Stomach (tissue), 4 donors: ENCODE results near the gene MBP.

ENCODE experiments used
- POLR2A ChIP-seq, 4 donors: fragments of 450-650 bp; IDR thresholded peaks; one replicate each; pipeline ENCODE4 v1.6.1; 2016; ENCODE audit warnings: antibody characterized with exemption in 4 of 4, control low read depth in 2 of 4, mild to moderate bottlenecking in 1 of 4, moderate library complexity in 1 of 4
- TF ChIP-seq, protein P1 (sequence below), 7 experiments: fragments of 450-650 bp in 4 of 7; fragments of 200-600 bp in 3 of 7; sonication (generic) in 3 of 7; IDR thresholded peaks; one replicate each; pipeline ENCODE4 v1.5.1; 2016 to 2019; ENCODE audit warnings: antibody characterized with exemption in 7 of 7, control low read depth in 2 of 7, mild to moderate bottlenecking in 1 of 7

DNA sequence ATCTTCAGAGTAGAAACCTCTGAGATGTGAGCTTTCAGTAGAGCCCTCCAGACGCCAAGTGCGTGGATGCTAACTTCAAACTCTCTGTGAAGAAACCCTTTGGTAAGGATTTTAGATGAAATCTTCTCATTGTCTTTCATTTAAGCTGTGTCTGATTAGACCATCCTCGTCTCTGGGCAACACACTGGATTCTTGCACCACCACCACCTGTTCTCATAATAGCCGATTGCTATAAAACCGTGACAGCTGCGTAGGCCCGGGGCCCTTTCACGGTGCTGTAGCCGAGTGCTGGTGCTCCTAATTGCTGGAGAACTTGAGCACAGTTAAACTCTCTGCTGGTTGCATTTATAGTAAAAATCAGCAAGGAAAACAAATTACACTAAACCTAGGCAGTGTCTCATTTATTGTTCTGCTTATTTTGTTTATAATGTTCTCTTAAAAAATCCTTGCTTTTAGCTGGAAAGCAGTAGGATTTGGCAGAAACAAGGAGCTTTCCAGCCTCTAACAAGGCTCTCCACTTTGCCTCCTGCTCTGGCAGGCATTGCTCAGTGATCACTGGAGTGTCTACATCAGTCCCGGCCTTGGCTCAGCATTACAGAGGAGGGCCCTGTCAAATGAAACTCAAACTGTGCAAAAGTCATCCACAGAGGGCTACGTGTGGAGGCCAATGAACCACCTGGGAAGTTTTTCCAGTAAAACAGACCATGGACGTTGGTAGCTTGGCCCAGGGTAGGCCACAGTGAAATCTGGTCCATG lies 40.9 kb upstream of the MBP start:
- TF ChIP-seq, protein P1, sequence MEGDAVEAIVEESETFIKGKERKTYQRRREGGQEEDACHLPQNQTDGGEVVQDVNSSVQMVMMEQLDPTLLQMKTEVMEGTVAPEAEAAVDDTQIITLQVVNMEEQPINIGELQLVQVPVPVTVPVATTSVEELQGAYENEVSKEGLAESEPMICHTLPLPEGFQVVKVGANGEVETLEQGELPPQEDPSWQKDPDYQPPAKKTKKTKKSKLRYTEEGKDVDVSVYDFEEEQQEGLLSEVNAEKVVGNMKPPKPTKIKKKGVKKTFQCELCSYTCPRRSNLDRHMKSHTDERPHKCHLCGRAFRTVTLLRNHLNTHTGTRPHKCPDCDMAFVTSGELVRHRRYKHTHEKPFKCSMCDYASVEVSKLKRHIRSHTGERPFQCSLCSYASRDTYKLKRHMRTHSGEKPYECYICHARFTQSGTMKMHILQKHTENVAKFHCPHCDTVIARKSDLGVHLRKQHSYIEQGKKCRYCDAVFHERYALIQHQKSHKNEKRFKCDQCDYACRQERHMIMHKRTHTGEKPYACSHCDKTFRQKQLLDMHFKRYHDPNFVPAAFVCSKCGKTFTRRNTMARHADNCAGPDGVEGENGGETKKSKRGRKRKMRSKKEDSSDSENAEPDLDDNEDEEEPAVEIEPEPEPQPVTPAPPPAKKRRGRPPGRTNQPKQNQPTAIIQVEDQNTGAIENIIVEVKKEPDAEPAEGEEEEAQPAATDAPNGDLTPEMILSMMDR (IDR thresholded peaks at IDR 0.05), result no peak
- TF ChIP-seq POLR2A (IDR thresholded peaks at IDR 0.05), result no peak
